Activated CD4-positive, alpha-beta T cell treated with anti-CD3 and anti-CD28 coated beads, Interleukin-2, amount 50 U/mL, for 48 hours (primary cell): Measurements from ENCODE around the gene FOXF2.

ENCODE experiments used
- DNase-seq, 2 experiments: peaks; one replicate each; pipeline ENCODE4 v3.0.0-alpha.2; 2020

FOXF2 gene

GRCh38 chr6:1392813-1393640, 3.7 kb downstream of the FOXF2 start:
- no peak for DNase-seq

GRCh38 chr6:1393641-1394283, 4.4 kb downstream of the FOXF2 start:
- peak in 1 of 2 experiments; percentile 5 for DNase-seq

DNA sequence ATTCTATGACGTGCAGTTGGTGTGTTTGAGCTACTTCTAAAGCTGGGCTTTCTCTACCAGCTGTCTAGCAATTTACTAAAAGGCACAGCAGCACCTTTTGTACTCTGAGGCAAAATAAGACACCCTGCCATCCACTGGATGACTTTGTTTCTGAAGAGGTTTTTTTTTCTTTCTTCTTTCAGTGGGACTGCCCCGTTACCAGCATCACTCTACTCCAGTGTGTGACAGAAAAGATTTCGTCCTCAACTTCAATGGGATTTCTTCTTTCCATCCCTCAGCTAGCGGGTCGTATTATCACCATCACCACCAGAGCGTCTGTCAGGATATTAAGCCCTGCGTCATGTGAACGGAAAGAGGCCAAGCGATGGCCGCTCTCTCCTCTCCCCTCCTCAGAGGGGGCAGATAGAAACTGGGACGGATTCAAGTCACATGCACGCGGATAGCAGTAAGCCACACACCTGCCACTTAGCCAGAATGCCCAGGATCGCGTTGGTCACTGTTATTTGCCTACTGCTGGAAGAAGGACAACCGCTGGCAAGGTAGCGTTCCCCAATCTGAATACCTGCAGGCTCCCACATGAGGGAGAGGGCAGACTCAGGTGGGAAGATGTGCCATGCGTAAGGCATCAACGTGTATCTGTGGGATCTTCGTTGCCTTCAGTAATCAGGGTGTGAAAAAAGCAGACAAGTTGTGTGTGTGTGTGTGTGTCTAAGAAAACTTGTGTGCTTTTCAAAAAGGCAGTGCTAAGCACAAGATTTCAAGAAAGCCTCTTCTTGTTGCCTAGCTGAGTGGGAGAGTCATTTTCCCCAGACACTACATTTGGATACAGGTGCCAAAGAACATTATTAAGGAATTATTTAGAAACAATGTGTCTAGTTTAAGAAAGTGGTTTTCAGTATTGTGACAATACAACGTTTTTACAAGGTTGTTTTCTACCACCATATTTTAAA, 5.4 kb downstream of the FOXF2 start:
- no peak for DNase-seq

DNA sequence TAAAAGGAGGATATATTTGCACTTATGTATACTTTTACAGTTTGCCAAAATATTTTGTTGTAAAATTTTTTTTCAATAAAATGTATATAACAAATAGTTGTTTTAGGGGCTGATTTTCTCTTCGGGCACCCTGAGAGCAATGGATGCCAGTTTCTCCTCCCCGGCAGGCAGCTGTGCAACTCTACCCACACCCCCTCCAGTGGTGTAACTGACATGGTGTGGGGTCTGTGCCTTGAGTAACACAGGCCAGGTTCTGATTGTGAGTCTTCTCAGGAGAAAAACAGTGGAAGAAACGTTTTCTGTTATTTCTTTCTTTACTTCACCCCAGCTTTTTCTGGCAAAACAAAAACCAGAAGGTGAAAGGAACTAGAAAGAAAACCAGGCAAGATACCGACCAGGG, 6.1 kb downstream of the FOXF2 start:
- no peak for DNase-seq

GRCh38 chr6:1395941-1396908, 6.8 kb downstream of the FOXF2 start:
- DNase-seq: no peak

DNA sequence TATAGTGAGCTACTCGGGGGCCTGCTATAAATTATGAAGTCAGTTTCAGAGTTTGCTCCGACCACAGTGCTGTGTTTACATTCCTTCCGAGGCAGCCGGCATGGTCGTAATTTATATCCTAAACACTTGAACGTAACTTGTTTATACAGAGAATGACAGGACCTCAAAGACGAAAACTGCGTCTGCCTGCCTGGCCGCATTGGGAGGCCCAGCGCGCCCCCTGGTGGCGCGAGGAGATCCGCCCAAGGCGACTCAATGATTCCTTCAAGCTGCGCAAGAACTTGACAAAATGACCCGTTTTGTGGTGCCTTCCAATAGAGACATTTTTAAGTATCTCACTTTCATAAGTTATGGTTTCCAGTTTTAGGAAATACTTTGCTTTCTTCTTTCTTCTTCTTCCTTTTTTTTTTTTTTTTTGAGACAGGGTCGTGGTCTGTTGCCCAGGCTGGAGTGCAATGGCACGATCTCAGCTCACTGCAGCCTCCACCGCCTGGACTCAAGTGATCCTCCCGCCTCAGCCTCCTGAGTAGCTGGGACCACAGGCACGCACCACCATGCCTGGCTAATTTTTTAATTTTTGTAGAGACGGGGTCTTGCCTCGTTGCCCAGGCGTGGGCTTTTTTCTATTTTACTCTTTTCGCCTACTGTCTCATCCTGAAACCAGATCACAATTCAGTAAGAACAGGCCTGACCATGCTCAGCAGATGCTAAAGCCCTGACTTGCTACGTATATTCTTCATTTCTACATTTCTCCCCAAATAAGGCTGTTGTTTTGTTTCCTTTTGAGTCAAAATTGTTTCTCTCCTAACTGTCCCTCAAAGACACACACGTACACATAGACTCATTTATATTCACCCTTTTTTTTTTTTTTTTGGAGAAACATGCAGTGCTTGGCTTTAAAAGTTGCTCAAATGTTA, 7.8 kb downstream of the FOXF2 start:
- DNase-seq: peak; percentile 67 to 75

- no peak for DNase-seq
Measured at GRCh38 chr6:1399085-1399780, 9.9 kb downstream of the FOXF2 start.

GRCh38 chr6:1400126-1400850, 10.9 kb downstream of the FOXF2 start:
- DNase-seq: no peak

DNA sequence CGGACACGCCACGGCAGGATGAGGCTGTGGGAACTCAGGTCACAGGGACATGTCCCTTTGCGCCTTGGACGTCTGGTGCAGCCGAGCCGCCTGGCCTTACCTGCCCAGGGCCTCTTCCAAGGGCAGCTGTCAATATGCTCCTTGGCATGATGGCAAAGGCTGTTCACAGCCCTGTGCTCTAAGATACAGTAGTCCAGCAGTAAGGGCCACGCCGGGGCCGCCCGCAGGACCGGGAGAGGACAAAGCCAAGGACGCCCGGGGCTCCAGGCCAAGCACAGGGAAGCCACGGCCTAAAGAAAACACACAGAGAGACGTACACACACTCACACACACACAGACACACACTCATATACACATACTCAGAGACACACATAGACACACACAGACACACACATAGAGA, 13.0 kb downstream of the FOXF2 start:
- DNase-seq: no peak

- DNase-seq: no peak
Measured at GRCh38 chr6:1402868-1403267, 13.5 kb downstream of the FOXF2 start.

- no peak for DNase-seq
Measured at GRCh38 chr6:1403851-1404712, 14.7 kb downstream of the FOXF2 start.

GRCh38 chr6:1404713-1405098, 15.3 kb downstream of the FOXF2 start:
- DNase-seq: no peak

- DNase-seq: no peak
Measured at GRCh38 chr6:1405221-1405620, 15.8 kb downstream of the FOXF2 start.

- DNase-seq: no peak
Measured at GRCh38 chr6:1406306-1407072, 17.1 kb downstream of the FOXF2 start.

- DNase-seq: no peak
Measured at GRCh38 chr6:1407499-1407990, 18.2 kb downstream of the FOXF2 start.

- DNase-seq: no peak
Measured at GRCh38 chr6:1409774-1410465, 20.5 kb downstream of the FOXF2 start.

- DNase-seq: no peak
Measured at GRCh38 chr6:1412901-1413300, 23.5 kb downstream of the FOXF2 start.
